Measurements from ENCODE around the gene TTC17.

DNA sequence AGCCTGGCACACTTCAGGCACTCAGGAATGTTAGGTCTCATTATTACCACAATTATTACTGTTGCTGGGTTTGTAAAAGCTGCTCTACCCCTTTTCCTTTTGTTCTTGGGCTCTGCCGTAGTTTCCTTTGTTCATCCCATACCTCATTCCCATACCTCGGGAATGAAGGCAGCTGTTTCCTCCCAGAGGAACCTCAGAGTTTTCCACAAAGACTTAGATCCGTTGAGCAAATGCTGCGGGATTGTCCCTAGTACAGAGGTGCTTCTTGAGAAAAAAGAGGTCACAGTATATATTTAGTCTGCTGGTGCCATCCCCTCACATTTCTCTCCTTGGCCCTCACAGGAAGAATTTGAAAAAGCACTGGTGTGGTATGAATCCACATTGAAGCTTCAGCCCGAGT is 134.7 kb downstream of the TTC17 start:
- TF ChIP-seq POLR2A (IDR thresholded peaks at IDR 0.05; ENCODE audit: low read depth, low read length) (no peak), MXI1 (IDR thresholded peaks at IDR 0.05; ENCODE audit: borderline replicate concordance, low read depth, low read length) (no peak), RCOR1 (IDR thresholded peaks at IDR 0.05; ENCODE audit: insufficient replicate concordance, low read length) (no peak), BHLHE40 (IDR thresholded peaks at IDR 0.05; ENCODE audit: low read depth, low read length) (no peak), RAD21 (IDR thresholded peaks at IDR 0.05; ENCODE audit: low read length) (no peak), SMC3 (IDR thresholded peaks at IDR 0.05; ENCODE audit: low read depth, low read length) (no peak)
- TF ChIP-seq, protein P1, sequence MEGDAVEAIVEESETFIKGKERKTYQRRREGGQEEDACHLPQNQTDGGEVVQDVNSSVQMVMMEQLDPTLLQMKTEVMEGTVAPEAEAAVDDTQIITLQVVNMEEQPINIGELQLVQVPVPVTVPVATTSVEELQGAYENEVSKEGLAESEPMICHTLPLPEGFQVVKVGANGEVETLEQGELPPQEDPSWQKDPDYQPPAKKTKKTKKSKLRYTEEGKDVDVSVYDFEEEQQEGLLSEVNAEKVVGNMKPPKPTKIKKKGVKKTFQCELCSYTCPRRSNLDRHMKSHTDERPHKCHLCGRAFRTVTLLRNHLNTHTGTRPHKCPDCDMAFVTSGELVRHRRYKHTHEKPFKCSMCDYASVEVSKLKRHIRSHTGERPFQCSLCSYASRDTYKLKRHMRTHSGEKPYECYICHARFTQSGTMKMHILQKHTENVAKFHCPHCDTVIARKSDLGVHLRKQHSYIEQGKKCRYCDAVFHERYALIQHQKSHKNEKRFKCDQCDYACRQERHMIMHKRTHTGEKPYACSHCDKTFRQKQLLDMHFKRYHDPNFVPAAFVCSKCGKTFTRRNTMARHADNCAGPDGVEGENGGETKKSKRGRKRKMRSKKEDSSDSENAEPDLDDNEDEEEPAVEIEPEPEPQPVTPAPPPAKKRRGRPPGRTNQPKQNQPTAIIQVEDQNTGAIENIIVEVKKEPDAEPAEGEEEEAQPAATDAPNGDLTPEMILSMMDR (conservative IDR thresholded peaks at IDR 0.05; ENCODE audit: low read depth, low read length), result no peak
- TF ChIP-seq, protein P2, sequence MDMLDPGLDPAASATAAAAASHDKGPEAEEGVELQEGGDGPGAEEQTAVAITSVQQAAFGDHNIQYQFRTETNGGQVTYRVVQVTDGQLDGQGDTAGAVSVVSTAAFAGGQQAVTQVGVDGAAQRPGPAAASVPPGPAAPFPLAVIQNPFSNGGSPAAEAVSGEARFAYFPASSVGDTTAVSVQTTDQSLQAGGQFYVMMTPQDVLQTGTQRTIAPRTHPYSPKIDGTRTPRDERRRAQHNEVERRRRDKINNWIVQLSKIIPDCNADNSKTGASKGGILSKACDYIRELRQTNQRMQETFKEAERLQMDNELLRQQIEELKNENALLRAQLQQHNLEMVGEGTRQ (IDR thresholded peaks at IDR 0.05; ENCODE audit: low read depth, low read length), result no peak
